Skin epidermis (tissue), 12 donors: ENCODE data around the gene SF1.

Source experiments
- H3K27ac ChIP-seq, 21 experiments: fragments of 200-600 bp; sonication (generic) in 11 of 21; one replicate each; pipeline ENCODE4 v1.5.0; 2020; ENCODE audit warnings: mild to moderate bottlenecking in 3 of 21, inconsistent platforms in 2 of 21, moderate library complexity in 2 of 21
- H3K4me3 ChIP-seq, 7 experiments: fragments of 200-600 bp; sonication (generic) in 2 of 7; one replicate each; pipeline ENCODE4 v1.5.0; 2020; ENCODE audit warnings: inconsistent platforms in 2 of 7, mild to moderate bottlenecking in 2 of 7, moderate library complexity in 1 of 7

The SF1 gene

DNA sequence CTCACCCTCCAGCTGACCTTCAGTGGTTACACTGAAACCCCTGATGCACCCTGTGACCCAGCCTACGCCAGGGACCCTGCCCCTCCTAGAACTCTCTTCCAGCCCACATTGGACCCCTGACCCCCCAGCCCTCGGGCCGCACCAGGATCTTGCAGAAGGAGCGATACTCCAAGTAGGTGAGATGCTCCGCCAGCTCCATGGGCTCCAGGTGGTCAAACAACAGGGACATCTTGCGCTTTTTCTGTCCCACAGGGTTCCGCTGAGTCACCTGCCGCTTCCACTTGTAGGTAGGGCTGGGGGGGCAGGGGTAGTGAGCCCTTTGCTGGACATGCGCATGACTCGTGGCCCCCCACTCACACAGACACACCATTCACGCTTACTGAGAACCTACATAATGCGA lies 38.5 kb downstream of the SF1 start:
- Histone ChIP-seq H3K27ac (no peak overlapping the region), H3K4me3 (no peak overlapping the region)

DNA sequence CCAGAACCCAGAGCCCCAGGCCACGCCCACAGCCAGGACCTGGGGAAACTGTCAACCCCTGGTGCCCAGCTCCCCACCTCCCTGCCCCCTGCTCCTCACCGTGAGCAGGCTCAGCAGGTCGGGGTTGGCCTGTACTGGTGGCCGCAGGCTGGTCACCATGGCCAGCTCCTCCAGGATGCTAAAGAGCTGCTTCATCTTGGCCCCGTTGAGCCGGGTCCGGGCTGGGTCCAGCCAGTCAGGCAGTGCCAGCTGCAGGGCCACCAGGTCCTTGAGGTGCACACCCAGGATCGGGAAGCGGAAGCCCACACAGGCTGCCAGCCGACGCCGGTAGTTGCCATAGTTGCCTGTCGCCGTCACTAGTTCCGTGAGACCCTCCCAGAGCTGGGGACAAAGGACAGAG lies 41.7 kb downstream of the SF1 start:
- H3K27ac ChIP-seq, result no peak overlapping the region
- H3K4me3 ChIP-seq, result no peak overlapping the region

DNA sequence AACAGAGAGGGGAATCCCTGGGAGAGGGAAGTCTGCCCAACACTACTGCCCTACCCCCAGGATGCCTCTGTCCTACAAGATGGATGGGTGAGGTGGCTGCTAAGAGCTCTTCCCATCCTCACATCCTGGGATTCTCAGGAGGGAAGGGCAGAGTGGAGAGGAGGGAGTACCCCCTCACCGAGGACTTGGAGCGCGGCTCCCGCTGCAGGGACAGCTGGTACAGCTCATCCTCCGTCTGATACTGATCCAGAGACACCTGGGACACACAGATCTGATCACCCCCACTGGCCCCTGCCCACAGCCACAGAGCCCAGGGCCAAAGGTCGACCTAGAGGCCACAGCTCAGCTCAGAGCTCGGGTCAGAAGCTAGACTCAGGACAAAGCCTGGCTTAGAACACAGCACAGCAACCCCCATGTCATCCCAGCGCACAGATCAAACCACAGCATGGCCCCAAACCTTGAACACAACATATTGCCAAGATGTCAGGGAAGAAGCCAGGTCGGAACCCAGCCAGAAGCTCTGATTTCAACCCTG lies 42.5 kb downstream of the SF1 start:
- Histone ChIP-seq H3K4me3 (peak overlapping the region in 1 of 7 experiments; percentile 5), H3K27ac (no peak overlapping the region)

DNA sequence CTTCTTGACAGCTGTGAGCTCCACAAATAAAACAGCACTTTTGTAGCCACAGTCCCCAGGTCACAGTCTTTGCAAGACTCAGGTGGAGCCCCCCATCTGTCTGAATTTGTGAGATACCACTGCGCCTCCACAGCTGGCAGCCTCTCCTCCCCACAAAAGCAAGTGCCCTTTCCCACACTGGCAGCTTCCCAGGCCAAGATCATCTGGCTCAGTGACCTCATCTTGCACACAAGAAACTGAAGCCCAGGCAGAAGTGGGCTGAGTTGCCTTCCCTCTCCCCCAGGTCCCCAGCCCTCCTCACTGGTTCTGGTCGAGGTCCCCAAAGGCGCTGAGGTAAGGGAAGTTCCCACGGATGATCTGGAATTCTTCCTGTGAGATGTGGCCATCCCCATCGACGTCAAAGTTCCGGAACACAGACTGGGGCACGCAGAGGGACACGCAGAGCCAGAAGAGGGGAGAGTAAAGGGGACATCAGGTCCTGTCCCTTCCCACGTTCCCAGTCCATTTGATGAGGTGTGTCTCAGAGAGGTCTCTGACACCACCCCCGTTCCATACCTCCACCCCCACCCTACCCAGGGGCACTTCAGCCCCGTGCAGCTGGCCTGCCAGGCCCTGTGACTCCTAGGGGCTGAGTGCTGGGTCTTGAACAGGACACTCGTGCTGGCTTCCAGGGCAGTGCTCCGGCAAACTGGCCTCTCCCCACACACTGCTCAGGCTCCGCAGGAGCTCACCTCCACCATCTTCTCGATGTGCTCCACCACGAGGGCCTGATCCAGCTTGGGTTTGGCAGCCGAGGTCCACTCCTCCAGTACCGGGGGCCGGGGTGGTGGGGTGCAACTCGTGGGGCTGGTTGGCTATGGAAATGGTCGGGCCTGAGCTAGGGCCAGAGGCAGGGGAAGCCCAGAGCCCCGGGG lies 43.3 kb downstream of the SF1 start:
- no peak overlapping the region for H3K4me3 ChIP-seq
- no peak overlapping the region for H3K27ac ChIP-seq

DNA sequence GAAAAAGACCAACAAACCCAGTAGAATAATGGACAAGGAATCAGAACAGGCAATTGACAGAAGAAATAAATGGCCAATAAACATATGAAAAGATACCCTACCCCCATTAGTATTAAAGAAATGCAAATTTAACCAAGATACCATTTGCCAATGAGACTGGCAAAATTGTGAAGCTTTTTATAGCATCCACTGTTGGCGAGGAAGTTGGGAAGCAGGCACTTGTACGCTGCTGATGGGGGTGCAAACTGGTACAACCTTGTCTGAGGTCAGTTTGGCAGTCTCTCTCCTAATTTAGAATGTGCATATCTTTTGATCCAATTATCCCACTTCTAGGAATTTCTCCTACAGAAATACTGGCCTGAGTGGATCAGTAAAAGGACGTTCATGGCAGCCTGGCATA lies 46.7 kb downstream of the SF1 start:
- Histone ChIP-seq H3K4me3 (no peak overlapping the region), H3K27ac (no peak overlapping the region)

DNA sequence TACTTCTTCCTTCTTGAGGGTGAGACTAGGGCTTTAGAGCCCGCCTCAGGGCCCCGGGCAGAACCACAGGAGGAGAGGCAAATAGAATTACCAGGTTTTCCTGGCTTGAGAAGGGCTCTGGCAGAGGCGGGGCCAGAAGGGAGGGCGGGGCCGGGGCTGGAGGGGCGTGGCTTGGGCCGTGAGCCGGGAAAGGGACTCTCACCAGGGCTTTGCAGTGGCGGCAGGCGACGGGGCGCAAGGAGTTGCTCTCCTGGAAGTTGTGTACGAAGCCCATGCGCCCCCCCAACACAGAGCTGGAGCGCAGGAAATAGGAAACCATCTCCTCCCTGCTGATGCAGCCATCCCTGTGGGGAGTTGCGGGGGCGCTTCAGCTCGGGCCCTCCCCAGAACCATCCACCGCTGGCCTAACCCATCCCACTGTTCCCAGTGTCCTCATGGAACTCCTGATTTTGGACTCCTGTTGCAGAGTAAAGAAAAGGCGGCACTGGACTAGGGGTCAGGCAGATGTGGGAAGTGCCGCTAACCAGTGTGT lies 48.4 kb downstream of the SF1 start:
- Histone ChIP-seq H3K27ac (no peak overlapping the region), H3K4me3 (no peak overlapping the region)

DNA sequence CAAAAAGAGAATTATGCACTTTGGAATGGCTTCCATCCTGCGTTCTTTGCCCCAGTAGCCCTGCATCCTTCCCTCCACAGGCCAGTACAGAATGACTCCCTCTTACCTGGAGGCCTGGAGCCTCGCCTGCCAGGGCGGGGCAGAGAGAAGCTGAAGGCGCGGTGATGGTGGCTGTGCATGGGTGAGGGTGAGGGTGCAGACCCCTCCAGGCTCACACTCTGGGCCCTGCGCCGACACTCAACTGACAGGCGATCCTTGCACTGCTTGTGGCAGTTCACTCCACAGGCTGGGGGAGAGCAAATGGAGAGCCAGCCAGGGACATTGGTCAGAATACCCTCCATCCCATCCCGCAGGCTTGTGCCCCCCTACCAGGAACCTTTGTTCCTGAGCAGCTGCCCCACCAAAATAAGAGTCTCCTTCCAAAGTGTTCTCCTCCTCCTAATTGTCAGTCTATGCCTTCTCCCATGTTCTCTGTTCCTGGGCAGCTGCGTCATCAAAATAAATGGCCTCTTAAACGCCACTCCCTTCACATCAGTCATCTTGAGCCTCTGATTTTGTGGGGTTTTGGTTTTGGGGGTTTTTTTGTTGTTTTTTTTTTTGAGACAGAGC lies 49.5 kb downstream of the SF1 start:
- Histone ChIP-seq H3K4me3 (no peak overlapping the region), H3K27ac (no peak overlapping the region)

DNA sequence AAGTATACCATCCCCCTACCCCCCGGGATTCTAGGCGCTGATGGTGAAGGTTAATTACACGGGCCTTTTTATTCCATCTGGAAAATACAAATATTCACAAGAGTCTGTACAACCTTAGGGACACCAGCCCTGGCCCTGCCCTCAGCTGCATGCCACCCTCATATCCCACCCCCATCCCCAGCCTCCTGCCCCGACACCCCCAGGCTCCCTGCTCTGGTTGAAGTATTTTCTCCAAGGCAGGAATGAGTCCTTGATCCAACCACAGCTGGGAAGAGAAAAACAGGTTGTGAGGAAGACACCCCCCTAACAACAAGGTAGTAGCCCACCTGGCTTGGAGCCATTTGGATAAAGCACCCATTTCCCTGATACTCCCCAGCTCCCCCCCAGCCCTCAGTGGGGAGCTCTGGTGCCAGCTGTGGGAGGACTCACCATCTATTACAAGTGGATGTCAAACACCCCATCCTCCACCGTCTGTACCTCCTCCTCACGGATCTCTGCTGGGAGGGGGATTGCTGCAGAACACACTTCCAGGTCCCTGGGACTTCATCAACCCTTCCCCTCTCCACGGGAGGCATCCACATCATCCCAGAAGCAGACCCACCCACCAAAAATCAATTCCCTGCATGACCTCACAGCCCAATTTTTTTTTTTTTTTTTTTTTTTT lies 51.3 kb downstream of the SF1 start:
- H3K4me3 ChIP-seq, result no peak overlapping the region
- H3K27ac ChIP-seq, result no peak overlapping the region

DNA sequence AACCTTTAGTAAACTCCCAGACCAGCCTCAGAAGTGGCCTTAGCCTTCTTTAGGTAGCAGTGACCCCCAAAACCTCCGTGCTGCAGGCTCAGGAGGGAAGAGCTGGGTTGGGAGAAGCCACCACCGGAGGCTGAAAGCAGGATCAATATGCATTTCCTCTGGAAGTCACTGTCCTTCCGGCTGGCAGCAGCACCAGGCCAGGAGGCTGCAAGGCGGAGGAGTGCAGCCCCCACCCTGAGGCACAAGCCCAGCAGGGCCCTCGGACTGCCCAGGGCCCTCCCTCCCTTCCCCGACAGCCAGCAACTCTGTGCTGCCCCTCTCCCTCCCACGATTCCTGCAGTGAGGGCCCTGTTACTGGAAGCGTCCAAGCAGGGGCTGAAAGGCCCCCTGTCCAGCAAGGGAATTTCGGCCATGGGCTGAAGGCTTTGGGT lies 52.1 kb downstream of the SF1 start:
- H3K27ac ChIP-seq, result no peak overlapping the region
- H3K4me3 ChIP-seq, result no peak overlapping the region

DNA sequence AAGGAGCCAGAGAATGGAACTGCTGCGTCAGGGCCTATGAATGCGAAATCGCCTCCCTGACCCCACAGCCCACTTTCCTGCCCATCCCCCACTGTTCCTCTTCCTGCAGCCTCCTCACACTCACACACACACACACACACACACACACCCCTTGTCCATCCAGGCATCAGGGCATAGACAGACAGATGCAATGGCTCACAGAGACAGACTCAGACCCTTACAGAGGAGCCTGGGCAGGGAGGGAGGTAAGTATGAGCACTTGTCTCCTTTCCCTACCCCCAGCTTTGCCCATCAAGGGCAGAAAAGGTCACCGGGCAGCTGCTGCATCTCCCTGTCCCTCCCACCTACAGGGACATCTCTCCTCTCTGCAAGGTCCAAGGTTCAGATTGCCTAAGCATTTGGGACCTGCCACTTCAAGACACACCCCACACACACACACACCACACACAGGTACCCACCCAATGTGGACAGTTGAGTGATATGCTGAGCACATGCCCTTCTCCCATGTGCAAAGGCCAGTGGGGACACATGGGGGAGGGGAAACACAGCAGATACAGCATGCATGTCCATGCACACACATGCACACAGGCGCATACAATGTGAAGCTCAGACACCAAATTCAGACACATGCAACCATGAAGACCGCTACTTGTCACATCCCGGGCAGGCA lies 53.3 kb downstream of the SF1 start:
- Histone ChIP-seq H3K27ac (no peak overlapping the region), H3K4me3 (no peak overlapping the region)

DNA sequence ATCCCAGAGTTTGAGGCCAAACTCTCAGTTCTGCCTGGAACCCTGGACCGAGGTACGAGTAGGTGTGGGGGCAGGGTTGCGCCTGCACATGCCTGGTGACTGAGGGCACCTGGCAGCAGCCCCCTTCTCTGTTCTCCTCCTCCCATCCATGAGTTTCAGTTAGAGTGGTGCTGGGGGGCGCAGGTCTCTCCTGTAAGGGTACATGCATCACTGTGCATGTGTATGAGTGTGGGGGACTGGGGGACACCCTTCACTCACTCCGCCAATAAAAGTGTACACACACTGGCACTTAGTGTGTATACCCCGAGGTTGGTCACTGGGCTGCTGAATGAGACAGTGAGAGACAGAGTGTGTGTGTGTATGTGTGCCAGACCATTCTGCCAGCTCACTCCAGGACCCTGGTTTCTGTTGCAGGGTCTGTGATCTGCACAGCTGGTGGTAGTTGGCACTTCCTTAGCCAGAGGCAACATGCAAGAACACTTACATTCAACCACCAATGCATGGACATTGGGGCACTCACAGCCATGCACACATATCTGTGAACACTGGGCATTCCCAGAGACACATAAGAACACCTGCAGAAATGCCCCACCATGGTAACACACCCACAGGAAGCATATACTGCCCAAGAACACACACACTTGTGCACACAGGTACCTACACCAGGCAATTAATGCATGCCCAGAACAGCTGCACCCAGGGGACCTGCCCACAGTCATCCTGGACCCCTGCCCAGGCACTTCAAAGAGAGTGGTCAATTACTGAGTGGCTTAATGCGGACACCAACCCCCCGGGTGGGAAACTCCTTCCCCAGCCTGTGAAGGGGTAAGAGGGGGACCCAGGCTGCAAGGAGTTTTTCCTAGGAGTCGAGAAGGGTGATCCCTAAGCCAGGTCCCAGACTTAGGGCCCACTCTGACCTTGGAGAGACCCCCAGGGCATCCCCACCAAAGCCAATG lies 54.2 kb downstream of the SF1 start:
- Histone ChIP-seq H3K27ac (peak overlapping the region in 1 of 21 experiments; percentile 48), H3K4me3 (no peak overlapping the region)

DNA sequence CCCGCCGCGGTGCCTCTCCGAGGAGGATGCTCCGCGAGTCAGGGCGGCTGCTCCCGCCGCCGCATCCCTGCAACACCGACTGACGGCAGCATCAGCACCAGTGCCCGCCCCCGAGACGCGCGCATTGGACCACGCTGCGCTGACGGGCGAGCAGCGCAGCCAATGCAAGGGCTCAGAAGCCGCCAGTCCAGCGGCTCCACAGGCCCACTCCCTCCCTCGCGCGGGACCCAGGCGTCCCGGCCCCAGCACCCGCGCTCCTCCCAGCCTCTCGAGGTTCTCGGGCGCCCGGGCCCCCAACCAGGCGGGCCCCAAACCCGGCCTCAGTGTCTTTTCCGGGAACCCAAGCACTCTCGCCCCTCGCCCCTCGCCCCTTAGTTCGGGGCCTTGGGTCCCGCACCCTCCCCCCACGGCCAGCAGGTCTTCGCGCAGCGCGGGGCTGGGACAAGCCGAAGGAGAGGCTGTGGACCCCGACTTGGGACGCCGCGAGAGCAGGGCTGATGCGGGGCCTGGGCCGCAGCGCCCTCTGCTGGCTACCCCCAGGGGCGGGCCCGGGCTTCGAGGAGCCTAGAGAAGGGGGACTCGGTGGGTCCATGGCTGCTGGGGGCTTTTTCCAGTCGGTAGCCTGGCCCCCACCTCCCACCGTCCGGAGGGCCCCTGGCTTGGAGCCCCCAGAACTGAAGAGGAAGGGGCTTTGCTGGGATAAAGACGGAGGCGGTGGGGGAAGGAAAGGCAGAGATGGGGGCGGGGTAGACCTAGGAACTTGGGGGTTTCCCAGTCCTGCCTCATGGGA lies 55.0 kb downstream of the SF1 start, which contains the start of gene NRXN2:
Gene NRXN2, minus strand, starts transcription at position 81 of the 790 bp plus-strand sequence. CDS start 9,498 bp downstream, outside the sequence.
- Histone ChIP-seq H3K4me3 (peak within 1 kb of the TSS; percentile 43 to 64 (median 56)), H3K27ac (peak within 1 kb of the TSS in 15 of 21 experiments; percentile 15 to 88 (median 60))

DNA sequence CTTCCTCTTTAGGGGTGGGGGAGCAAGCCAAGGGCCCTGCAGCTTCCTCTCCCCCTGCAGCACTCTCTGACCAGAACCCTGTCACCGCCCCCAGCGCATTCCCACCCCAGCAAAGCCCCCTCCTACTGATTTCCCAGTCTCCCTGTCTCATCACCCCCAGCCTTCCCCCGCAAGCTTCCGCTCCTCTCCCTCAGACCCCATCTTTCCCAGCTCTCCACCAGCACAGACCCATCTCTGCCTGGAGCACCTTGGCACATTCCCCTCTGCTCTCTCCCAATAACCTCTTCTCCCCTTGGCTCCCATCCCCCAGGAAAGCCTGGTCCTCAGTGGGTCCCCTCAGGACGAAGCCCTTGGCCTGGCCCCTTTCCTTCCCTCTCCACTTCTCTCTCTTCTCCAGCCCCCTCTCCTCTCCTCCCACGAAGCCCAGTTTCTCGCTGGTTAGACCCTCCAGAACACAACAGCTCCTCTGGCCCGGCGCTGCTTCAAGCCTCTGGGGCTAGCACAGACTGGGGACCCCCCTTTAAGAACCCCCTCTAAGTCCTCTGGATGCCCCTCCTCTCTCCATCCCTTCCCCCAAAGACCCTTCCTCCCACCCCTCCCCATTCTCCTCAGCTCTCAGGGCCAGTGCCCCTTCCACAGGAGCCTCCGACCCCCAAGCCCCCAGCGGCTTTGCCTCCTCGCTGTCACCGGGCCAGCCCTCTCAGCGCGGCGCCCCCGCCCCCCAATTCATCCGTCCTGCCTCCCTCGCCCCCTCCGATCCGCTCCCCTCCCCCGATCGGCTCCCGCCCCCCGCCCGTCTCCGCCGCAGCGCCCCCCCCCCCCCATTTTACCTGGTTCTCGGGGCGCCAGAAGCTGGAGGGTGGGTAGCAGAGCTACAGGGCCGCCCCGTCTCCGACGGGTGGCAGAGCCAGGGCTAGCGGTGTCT lies 55.9 kb downstream of the SF1 start:
- H3K4me3 ChIP-seq, result peak overlapping the region in 2 of 7 experiments; percentile 48 to 58
- no peak overlapping the region for H3K27ac ChIP-seq

DNA sequence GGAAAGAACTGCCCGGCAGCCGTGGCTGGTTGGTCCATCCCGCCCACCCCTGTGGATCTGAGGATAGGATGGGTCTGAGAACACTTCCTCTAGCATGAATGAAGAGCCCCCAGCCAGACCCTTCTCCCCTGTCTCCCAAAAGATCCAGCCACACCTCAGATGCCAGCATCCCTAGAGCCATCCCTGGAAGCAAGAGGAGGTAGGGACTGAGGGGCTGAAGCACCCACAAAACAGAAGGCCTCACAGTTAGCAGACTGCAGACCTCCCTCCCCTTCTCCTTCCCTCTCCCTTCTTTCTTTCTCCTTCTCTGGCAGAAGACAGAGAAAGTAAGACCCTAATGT lies 57.0 kb downstream of the SF1 start:
- Histone ChIP-seq H3K4me3 (no peak overlapping the region), H3K27ac (no peak overlapping the region)

DNA sequence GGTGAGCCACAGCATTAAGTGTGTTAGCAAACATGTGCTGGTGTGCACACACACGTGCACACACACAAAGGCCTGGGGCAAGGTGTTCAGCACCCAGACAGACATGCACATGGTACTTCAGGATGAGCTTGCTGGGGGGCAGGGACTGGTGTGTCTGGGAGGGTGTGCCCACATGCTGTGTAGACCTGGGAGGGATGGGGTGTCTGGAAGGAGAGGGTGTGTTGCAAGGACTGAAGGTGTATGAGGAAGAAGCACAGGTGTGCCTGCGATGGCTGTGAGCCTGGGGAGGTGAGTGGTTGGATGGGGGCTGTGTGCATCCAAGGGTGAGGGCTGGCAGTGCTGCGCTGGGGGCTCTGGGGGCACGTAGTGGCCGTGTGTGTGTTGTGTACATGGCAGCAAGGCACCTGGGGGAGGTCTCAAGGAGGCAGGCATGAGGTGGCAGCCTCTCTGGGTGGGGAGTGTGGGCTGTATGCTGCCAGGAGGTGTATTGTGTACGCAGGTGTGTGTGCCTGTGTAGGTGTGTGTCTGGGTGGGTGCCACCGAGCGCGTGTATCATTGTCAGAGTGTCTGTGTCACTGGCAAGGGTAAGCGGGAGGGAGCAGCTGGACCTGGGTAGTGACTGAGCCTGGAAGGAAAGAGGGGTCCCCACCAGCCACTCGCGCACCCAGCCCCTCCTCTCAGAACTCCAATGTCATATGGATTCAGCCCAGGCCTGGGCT lies 57.5 kb downstream of the SF1 start:
- Histone ChIP-seq H3K4me3 (no peak overlapping the region), H3K27ac (no peak overlapping the region)

DNA sequence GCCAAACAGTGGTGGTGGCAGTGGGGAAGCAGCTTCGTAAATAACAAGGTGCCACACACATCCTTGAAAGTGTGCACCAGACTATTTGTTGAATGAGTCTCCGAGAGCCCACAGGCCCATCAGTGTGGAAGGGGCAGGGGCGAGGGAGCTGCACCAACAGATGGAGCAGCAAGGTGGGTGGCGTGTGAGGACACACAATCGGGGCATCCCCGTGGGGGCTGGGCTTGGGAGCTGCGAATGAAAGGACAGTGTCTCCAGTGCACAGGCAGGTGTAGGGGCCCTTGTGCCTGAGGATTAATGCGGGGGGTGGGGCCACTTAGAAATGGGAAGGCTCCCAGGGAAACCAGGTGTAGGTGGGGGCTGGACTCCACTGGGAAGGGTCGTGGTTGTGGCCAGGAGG lies 58.2 kb downstream of the SF1 start:
- no peak overlapping the region for H3K27ac ChIP-seq
- no peak overlapping the region for H3K4me3 ChIP-seq
